Activated CD4-positive, alpha-beta T cell treated with anti-CD3 and anti-CD28 coated beads, Interleukin-2, amount 10 ng/mL, durations not matched to agents 7 days and 5 days (primary cell): ENCODE results near the gene POTED. TPM values are rescaled to one million over a fixed set of nuclear protein-coding genes. Genes with fewer than 3 reads are reported as not detected.
"Not testable (repeated sequence)": the region's sequence is repeated elsewhere in the genome, so short reads cannot be mapped to it uniquely, and the experiment has no call there.

ENCODE experiments used
- CTCF ChIA-PET: fragments of 350-600 bp; sonication (Branson Sonifier 250); formaldehyde crosslinking; loops from one replicate; lab custom pipeline; 2021; ENCODE audit warnings: antibody characterized with exemption; lab: Charles Lee
- POLR2A ChIA-PET: fragments of 350-600 bp; sonication (Branson Sonifier 250); formaldehyde crosslinking; loops from one replicate; lab custom pipeline; 2021; ENCODE audit warnings: antibody characterized with exemption; lab: Charles Lee
- DNase-seq: peaks from one replicate; pipeline ENCODE4 v3.0.0-alpha.2; 2020
- H3K27ac Mint-ChIP-seq: one replicate; pipeline ENCODE4 v1.8.0; 2021; ENCODE audit warnings: mild to moderate bottlenecking, moderate library complexity, mixed read lengths
- H3K27me3 Mint-ChIP-seq: one replicate; pipeline ENCODE4 v1.8.0; 2021; ENCODE audit warnings: mixed read lengths
- H3K36me3 Mint-ChIP-seq: one replicate; pipeline ENCODE4 v1.8.0; 2021; ENCODE audit warnings: low read depth, mixed read lengths
- H3K4me1 Mint-ChIP-seq: one replicate; pipeline ENCODE4 v1.8.0; 2021; ENCODE audit warnings: mixed read lengths
- H3K4me3 Mint-ChIP-seq: one replicate; pipeline ENCODE4 v1.8.0; 2021; ENCODE audit warnings: mild to moderate bottlenecking, moderate library complexity, mixed read lengths
- H3K9me3 Mint-ChIP-seq: one replicate; pipeline ENCODE4 v1.8.0; 2021; ENCODE audit warnings: mixed read lengths
- microRNA-seq: library from miRNA; unstranded; fragments of <30 nt; microRNA quantifications from one replicate; pipeline ENCODE4 v1.2.0, GENCODE V29; 2021; ENCODE audit warnings: borderline microRNAs expressed, borderline replicate concordance
- total RNA-seq, 2 experiments: library from RNA; stranded (reverse); gene quantifications; one replicate each; pipeline ENCODE4 v1.2.3, GENCODE V29; 2021

Gene POTED
- not detected for total RNA-seq

DNA sequence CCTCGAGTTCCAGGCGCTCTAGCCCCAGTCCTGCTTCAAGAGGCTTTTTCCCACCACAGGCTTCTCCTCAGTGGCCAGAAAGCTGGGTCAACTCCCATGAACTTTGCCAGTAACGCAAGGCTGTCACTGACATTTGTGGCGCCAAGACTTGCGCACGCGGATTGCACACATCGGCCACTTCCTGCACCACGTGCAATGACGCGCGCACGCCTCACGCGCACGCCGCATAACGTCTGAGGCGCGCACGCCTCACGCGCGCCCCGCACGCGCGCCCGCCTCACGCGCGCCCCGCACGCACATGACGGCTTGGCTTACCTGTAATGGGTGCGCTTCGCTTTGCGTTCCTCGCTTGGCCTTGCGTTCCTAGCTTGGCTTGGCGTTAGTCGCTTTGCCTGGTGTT, at the start of gene POTED:
TSS of gene POTED (plus strand) at position 301 of the 400 bp plus-strand sequence. CDS start 452 bp downstream, outside the sequence.
- CTCF ChIA-PET, POLR2A ChIA-PET, H3K27me3 Mint-ChIP-seq: not testable (repeated sequence)

DNA sequence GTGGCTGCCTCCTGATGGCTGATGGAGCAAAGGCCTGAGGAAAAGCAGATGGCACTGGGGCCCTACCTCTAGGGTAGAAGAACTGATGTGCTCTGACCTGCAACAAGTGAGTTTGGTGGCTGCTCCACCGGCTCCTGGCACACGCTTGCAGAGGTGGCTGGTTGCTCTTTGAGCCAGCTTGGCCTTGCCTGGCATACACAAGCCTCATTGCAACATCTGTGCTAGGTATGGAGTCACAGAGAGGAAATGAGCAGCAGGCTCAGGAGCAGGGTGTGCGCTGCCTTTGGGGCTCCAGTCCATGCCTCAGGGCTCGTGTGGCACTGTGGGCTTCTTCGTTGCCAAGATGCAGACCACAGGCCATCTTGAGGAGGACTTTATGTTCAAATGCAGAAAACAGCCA, 40.5 kb downstream of the POTED start:
- H3K4me3 Mint-ChIP-seq, H3K36me3 Mint-ChIP-seq, DNase-seq, POLR2A ChIA-PET, H3K4me1 Mint-ChIP-seq, H3K9me3 Mint-ChIP-seq, H3K27ac Mint-ChIP-seq, H3K27me3 Mint-ChIP-seq, CTCF ChIA-PET: not testable (repeated sequence)

More for the DNA sequence above, at the start of gene POTED:
- H3K9me3 Mint-ChIP-seq, H3K4me1 Mint-ChIP-seq, H3K27ac Mint-ChIP-seq, H3K4me3 Mint-ChIP-seq, H3K36me3 Mint-ChIP-seq, DNase-seq: not testable (repeated sequence)

DNA sequence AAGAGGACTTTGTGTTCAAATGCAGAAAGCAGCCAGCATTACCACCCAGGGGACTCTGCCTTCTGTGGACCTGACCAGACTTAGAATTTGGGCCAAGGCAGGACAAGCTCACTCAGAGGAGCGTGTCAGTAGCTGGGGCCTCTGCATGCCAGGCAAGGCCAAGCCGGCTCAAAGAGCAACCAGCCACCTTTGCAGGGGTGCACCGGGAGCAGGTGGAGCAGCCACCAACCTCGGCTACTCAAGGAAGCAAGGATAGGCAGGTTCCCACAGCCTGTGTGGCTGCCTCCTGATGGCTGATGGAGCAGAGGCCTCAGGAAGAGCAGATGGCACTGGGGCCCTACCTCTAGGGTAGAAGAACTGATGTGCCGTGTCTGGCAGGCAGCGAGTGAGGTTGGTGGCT, 42.2 kb downstream of the POTED start:
- H3K4me3 Mint-ChIP-seq, H3K27me3 Mint-ChIP-seq, CTCF ChIA-PET, H3K36me3 Mint-ChIP-seq, POLR2A ChIA-PET, DNase-seq, H3K4me1 Mint-ChIP-seq, H3K27ac Mint-ChIP-seq, H3K9me3 Mint-ChIP-seq: not testable (repeated sequence)

Small RNA genes within 50 kb of the gene (microRNA-seq; reads per million reads assigned to microRNA genes)
- gene MIR3118-1 = not detected
